ENCODE results near the gene SACM1L.

GRCh38 chr3:45776301-45776595 is 87.1 kb downstream of the SACM1L start:
- no peak for TF ChIP-seq CTCF (IDR thresholded peaks at IDR 0.05; ENCODE audit: low read length)
- no peak for TF ChIP-seq EZH2 (optimal IDR thresholded peaks at IDR 0.05; ENCODE audit: low read depth, low read length)
- TF ChIP-seq EZH2phosphoT487 (IDR thresholded peaks at IDR 0.05; ENCODE audit: low read length): no peak

All from MM.1S (cell line).